Activated effector memory CD4-positive, alpha-beta T cell treated with Interleukin-2 at 50 U/mL for 16 hours (primary cell): ENCODE measurements around the gene LRTM1.

Experiments
- DNase-seq: peaks from one replicate; pipeline ENCODE4 v3.0.0-alpha.2; 2020

Gene LRTM1

GRCh38 chr3:54939557-54940300 lies 11.9 kb upstream of the LRTM1 start:
- no peak for DNase-seq

- DNase-seq: no peak
Observed at GRCh38 chr3:54936561-54936960, 8.7 kb upstream of the LRTM1 start.

- no peak for DNase-seq
Observed at GRCh38 chr3:54935869-54936268, 8.0 kb upstream of the LRTM1 start.

- no peak for DNase-seq
Observed at GRCh38 chr3:54932606-54933005, 4.7 kb upstream of the LRTM1 start.

- no peak for DNase-seq
Observed at GRCh38 chr3:54931182-54931581, 3.3 kb upstream of the LRTM1 start.

- DNase-seq: no peak
Observed at GRCh38 chr3:54918516-54918915, 9.3 kb downstream of the LRTM1 start.

GRCh38 chr3:54917862-54918261 lies 10.0 kb downstream of the LRTM1 start:
- no peak for DNase-seq

- DNase-seq: no peak
Observed at GRCh38 chr3:54917174-54917573, 10.7 kb downstream of the LRTM1 start.

- DNase-seq: no peak
Observed at GRCh38 chr3:54916732-54917131, 11.1 kb downstream of the LRTM1 start.

GRCh38 chr3:54915976-54916375 lies 11.9 kb downstream of the LRTM1 start:
- DNase-seq: no peak

GRCh38 chr3:54915181-54915580 lies 12.7 kb downstream of the LRTM1 start:
- no peak for DNase-seq

GRCh38 chr3:54914180-54914579 lies 13.7 kb downstream of the LRTM1 start:
- no peak for DNase-seq

GRCh38 chr3:54909191-54909590 lies 18.7 kb downstream of the LRTM1 start:
- no peak for DNase-seq

GRCh38 chr3:54906763-54907162 lies 21.1 kb downstream of the LRTM1 start:
- DNase-seq: no peak

- DNase-seq: no peak
Observed at GRCh38 chr3:54905920-54906319, 21.9 kb downstream of the LRTM1 start.

GRCh38 chr3:54905261-54905888 lies 22.5 kb downstream of the LRTM1 start:
- no peak for DNase-seq

GRCh38 chr3:54901906-54902685 lies 25.8 kb downstream of the LRTM1 start:
- DNase-seq: no peak

GRCh38 chr3:54900838-54901591 lies 26.8 kb downstream of the LRTM1 start:
- DNase-seq: no peak

GRCh38 chr3:54899273-54899672 lies 28.6 kb downstream of the LRTM1 start:
- no peak for DNase-seq

GRCh38 chr3:54897028-54897711 lies 30.7 kb downstream of the LRTM1 start:
- DNase-seq: no peak

GRCh38 chr3:54895613-54896012 lies 32.2 kb downstream of the LRTM1 start:
- DNase-seq: no peak

- DNase-seq: no peak
Observed at GRCh38 chr3:54892168-54892567, 35.7 kb downstream of the LRTM1 start.

- DNase-seq: no peak
Observed at GRCh38 chr3:54891540-54891897, 36.3 kb downstream of the LRTM1 start.
